Natural killer cell (primary cell): ENCODE measurements around the gene FAM83E. TPM values are rescaled to one million over a fixed set of nuclear protein-coding genes. Genes with fewer than 3 reads are reported as not detected.
A peak's percentile ranks its signal among the peaks of the same experiment; 100 is the strongest.

ENCODE experiments used
- ATAC-seq, 3 donors: fragments of 150-1000 bp in 2 of 3; fragments of 200-7000 bp in 1 of 3; cut with Tn5 transposase; 1 replicate in 1 of 3; 2 replicates in 2 of 3; pipeline ENCODE4 v1.10.0; 2021; ENCODE audit warnings: mild to moderate bottlenecking in 2 of 3, moderate library complexity in 2 of 3
- DNase-seq, 2 donors: peaks; one replicate each; pipeline versions ENCODE4 v3.0.0 to v3.0.0-alpha.2; 2013 to 2021; ENCODE audit warnings: mixed read lengths in 1 of 2
- H3K27ac ChIP-seq: one replicate; pipeline ENCODE4 v1.5.1; 2013; ENCODE audit warnings: mild to moderate bottlenecking, low read length
- H3K27me3 ChIP-seq: one replicate; pipeline ENCODE4 v1.6.1; 2013; ENCODE audit warnings: low read length; ENCODE audit not compliant: control insufficient read depth, insufficient read depth
- H3K36me3 ChIP-seq: one replicate; pipeline ENCODE4 v1.6.1; 2013; ENCODE audit warnings: low read length; ENCODE audit not compliant: control insufficient read depth, insufficient read depth
- H3K4me1 ChIP-seq: one replicate; pipeline ENCODE4 v1.6.1; 2013; ENCODE audit warnings: low read length; ENCODE audit not compliant: control insufficient read depth, insufficient read depth
- H3K4me3 ChIP-seq: one replicate; pipeline ENCODE4 v1.5.1; 2013; ENCODE audit warnings: low read length
- H3K9me3 ChIP-seq: one replicate; pipeline ENCODE4 v1.6.1; 2013; ENCODE audit warnings: low read length; ENCODE audit not compliant: control insufficient read depth, insufficient read depth
- H3K27ac Mint-ChIP-seq, 2 donors: one replicate each; pipeline ENCODE4 v1.8.0; 2022; ENCODE audit warnings: mild to moderate bottlenecking in 2 of 2, mixed read lengths in 2 of 2, moderate library complexity in 1 of 2
- H3K27me3 Mint-ChIP-seq, 2 donors: one replicate each; pipeline ENCODE4 v1.8.0; 2022; ENCODE audit warnings: low read depth in 2 of 2, mixed read lengths in 2 of 2
- H3K36me3 Mint-ChIP-seq: one replicate; pipeline ENCODE4 v1.8.0; 2022; ENCODE audit warnings: mixed read lengths
- H3K4me1 Mint-ChIP-seq, 2 donors: one replicate each; pipeline ENCODE4 v1.8.0; 2022; ENCODE audit warnings: mixed read lengths in 2 of 2
- H3K4me3 Mint-ChIP-seq: one replicate; pipeline ENCODE4 v1.8.0; 2022; ENCODE audit warnings: mild to moderate bottlenecking, moderate library complexity, mixed read lengths
- H3K9me3 Mint-ChIP-seq, 2 donors: one replicate each; pipeline ENCODE4 v1.8.0; 2022; ENCODE audit warnings: mixed read lengths in 2 of 2
- CTCF ChIP-seq: fragments of 200-600 bp; IDR thresholded peaks from one replicate; pipeline ENCODE4 v1.8.0; 2022; ENCODE audit warnings: antibody characterized with exemption
- WGBS: methylation state at CpG from one replicate; pipeline ENCODE4 v1.1.7; 2013; ENCODE audit warnings: missing lambda C conversion rate; ENCODE audit not compliant: insufficient coverage; 5-methylcytosine and 5-hydroxymethylcytosine counted together
- intact Hi-C: fragments of 100-400 bp; cut with micrococcal nuclease; formaldehyde crosslinking; loops from one replicate; pipeline ENCODE4 v1.14.2; 2022
- total RNA-seq, 4 donors: library from RNA; stranded (reverse); fragments of 120-200 nt in 1 of 4; gene quantifications; one replicate each; pipeline versions ENCODE4 v1.2.3 to v1.2.4, GENCODE V29; 2013 to 2022

The FAM83E gene
- total RNA-seq, 3 donors from 2014 or later (not counting 1 experiment from before 2014, with no cell fraction given) = 0.70 to 1.3 (median 1.1) TPM

DNA sequence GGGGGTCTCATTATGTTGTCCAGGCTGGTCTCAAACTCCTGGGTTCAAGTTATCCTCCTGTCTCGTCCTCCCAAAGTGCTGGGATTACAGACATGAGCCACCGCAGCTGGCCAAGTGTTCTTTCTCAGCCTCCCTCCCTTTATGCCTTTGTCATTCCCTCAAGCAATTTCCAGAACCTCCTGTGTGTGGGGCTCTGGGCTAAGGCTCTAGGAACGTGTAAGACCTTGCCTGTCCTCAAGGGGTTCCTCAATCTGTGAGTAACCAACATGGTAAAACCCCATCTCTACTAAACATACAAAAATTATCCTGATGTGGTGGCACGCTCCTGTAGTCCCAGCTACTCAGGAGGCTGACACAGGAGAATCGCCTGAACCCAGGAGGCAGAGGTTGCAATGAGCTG lies 23.9 kb downstream of the FAM83E start:
- no peaks in the 10 kb centered on the region for H3K36me3 ChIP-seq
- DNase-seq (no peak), ATAC-seq (no peak)
- Mint-ChIP-seq H3K27ac (no peak overlapping the region), H3K9me3 (no peaks in the 10 kb centered on the region), H3K4me1 (peaks cover 8 to 10% of the 10 kb centered on the region in 2 donors), H3K27me3 (peaks cover 0 to 2% of the 10 kb centered on the region in 2 donors), H3K4me3 (no peak overlapping the region), H3K36me3 (no peaks in the 10 kb centered on the region)
- no peak overlapping the region for H3K4me3 ChIP-seq
- H3K27me3 ChIP-seq = no peaks in the 10 kb centered on the region
- H3K27ac ChIP-seq = no peak overlapping the region
- intact Hi-C loops = no loop called here
- peaks cover 10% of the 10 kb centered on the region for H3K4me1 ChIP-seq
- no peak for TF ChIP-seq CTCF
- H3K9me3 ChIP-seq = no peaks in the 10 kb centered on the region
- WGBS = 90% methylated on average over 5 of the region's 5 CpGs

DNA sequence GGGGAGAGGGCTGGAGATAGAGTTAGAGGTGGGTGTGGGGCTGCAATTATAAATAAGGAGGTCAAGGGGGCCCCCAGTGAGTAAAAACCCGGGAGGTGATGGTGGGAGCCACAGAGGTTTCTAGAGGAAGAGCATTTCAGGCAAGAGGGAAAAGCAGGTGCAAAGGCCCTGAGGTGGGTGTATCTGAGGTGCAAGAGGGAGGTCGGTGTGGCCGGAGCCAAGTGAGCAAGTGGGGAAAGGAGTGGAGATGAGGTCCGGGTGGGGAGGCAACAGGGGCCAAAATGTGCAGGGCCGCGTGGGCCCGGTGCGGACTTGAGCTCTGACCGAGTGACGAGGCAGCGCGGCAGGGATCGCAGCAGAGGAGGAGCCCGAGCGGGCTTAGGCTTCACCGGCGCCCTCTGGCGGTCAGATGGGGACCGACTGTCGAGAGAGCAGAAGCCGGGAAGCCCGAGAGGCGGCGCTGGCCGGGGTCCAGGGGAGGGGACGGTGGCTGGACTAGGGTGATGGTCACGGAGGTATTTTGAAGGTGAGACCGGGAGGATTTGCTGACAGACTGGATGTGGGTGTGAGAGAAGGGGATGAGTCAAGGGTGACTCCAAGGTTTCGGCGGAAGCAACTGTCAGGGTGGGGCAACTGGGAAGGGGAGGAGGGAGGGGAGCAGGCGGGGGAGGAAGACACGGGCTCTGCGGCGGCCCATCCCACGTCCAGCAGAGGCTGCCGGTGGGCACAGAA lies 26.0 kb downstream of the FAM83E start:
- H3K4me1 ChIP-seq = peaks cover 15% of the 10 kb centered on the region
- Mint-ChIP-seq H3K27ac (peak overlapping the region in 1 of 2 donors; percentile 87), H3K9me3 (no peaks in the 10 kb centered on the region), H3K27me3 (peaks cover 7 to 8% of the 10 kb centered on the region in 2 donors), H3K36me3 (no peaks in the 10 kb centered on the region), H3K4me1 (peaks cover 14 to 17% of the 10 kb centered on the region in 2 donors), H3K4me3 (peak overlapping the region; percentile 49)
- ATAC-seq (peak; percentile 92 to 94 (median 94)), DNase-seq (peak; percentile 87 to 93)
- intact Hi-C loops = no loop called here
- H3K27ac ChIP-seq = no peak overlapping the region
- 3% methylated on average over 36 of the region's 36 CpGs for WGBS
- peaks cover 5% of the 10 kb centered on the region for H3K9me3 ChIP-seq
- peak overlapping the region; percentile 8 for H3K4me3 ChIP-seq
- peak; percentile 81 for TF ChIP-seq CTCF
- no peaks in the 10 kb centered on the region for H3K36me3 ChIP-seq
- H3K27me3 ChIP-seq = no peaks in the 10 kb centered on the region

DNA sequence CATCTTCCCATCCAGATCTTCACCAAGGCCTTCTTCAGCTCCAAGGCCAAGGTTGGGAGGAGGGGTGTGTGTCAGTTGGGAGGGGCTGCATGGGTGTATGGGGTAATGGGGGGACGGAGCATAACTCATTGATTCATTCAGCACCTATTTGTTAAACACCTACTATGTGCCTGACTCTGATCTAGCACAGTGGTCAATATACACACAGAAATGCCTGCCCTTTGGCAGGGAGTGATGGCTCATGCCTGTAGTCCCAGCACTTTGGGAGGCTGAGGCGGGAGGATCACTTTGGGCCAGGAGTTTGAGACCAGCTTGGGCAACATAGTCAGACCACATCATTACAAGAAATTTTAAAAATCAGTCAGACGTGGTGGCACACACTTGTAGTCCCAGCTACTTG lies 27.5 kb downstream of the FAM83E start:
- H3K36me3 Mint-ChIP-seq = no peaks in the 10 kb centered on the region
- Histone ChIP-seq H3K27me3 (no peaks in the 10 kb centered on the region), H3K4me3 (no peak overlapping the region), H3K36me3 (no peaks in the 10 kb centered on the region), H3K4me1 (peaks cover 16% of the 10 kb centered on the region), H3K27ac (no peak overlapping the region), H3K9me3 (peaks cover 5% of the 10 kb centered on the region)
- peaks cover 14 to 17% of the 10 kb centered on the region in 2 donors for H3K4me1 Mint-ChIP-seq
- DNase-seq (no peak), ATAC-seq (no peak)
- no peaks in the 10 kb centered on the region for H3K9me3 Mint-ChIP-seq
- WGBS = 87% methylated on average over 2 of the region's 3 CpGs
- no peak overlapping the region for H3K4me3 Mint-ChIP-seq
- peaks cover 7 to 8% of the 10 kb centered on the region in 2 donors for H3K27me3 Mint-ChIP-seq
- TF ChIP-seq CTCF = no peak
- intact Hi-C loops = no loop called here
- no peak overlapping the region for H3K27ac Mint-ChIP-seq

DNA sequence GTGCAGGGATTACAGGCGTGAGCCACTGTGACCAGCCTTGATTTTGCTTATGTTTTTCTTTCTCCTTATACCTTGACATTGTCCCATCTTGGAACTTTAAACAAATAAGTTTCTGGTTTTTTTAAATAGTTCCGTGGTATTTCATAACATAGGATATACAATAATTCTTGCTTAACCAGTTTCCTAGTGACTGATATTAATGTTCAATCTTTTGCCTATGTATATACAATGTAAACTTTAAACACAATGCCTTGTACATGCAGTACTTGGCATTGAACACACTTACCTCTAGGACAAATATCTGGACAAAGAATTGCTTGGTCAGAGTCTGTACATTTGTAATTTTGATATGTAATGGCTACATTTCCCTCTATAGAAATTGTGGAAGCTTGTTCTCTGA lies 32.7 kb downstream of the FAM83E start:
- Mint-ChIP-seq H3K27me3 (peaks cover 7 to 8% of the 10 kb centered on the region in 2 donors), H3K4me3 (no peak overlapping the region), H3K4me1 (peaks cover 6 to 7% of the 10 kb centered on the region in 2 donors), H3K27ac (no peak overlapping the region), H3K9me3 (no peaks in the 10 kb centered on the region), H3K36me3 (no peaks in the 10 kb centered on the region)
- TF ChIP-seq CTCF = no peak
- DNase-seq (no peak), ATAC-seq (no peak)
- Histone ChIP-seq H3K36me3 (no peaks in the 10 kb centered on the region), H3K27ac (no peak overlapping the region), H3K4me1 (peaks cover 6% of the 10 kb centered on the region), H3K27me3 (no peaks in the 10 kb centered on the region), H3K4me3 (no peak overlapping the region), H3K9me3 (peaks cover 5% of the 10 kb centered on the region)
- 94% methylated on average over 1 of the region's 2 CpGs for WGBS
- intact Hi-C loops = no loop called here
